Astrocyte (in vitro differentiated cells and primary cell): ENCODE results near the gene CYYR1. TPM values are rescaled to one million over a fixed set of nuclear protein-coding genes. Genes with fewer than 3 reads are reported as not detected.

Experiments
- DNase-seq: peaks from one replicate; pipeline ENCODE4 v3.0.0-alpha.2; 2010; ENCODE audit warnings: low read depth
- FAIRE-seq: peaks from 2 replicates; lab custom pipeline; 2011; peaks lifted over from hg19 to GRCh38; lab: Jason Lieb, UNC
- H2AFZ ChIP-seq: 2 replicates; pipeline ENCODE4 v1.6.0; 2012; ENCODE audit warnings: low read depth, low read length, inconsistent platforms
- H3K27ac ChIP-seq: 2 replicates; pipeline ENCODE4 v1.5.1; 2011; ENCODE audit warnings: low read depth, low read length, inconsistent platforms
- H3K27me3 ChIP-seq: 2 replicates; pipeline ENCODE4 v1.6.0; 2011; ENCODE audit warnings: low read length, inconsistent platforms; ENCODE audit not compliant: insufficient read depth
- H3K36me3 ChIP-seq: 2 replicates; pipeline ENCODE4 v1.5.1; 2011; ENCODE audit warnings: low read length, inconsistent platforms; ENCODE audit not compliant: insufficient read depth
- H3K4me1 ChIP-seq: 2 replicates; pipeline ENCODE4 v1.5.1; 2011; ENCODE audit warnings: low read length, inconsistent platforms; ENCODE audit not compliant: insufficient read depth
- H3K4me2 ChIP-seq: 2 replicates; pipeline ENCODE4 v1.6.0; 2012; ENCODE audit warnings: low read length, inconsistent platforms
- H3K4me3 ChIP-seq: 2 replicates; pipeline ENCODE4 v1.5.1; 2011; ENCODE audit warnings: low read depth, mild to moderate bottlenecking, low read length, inconsistent platforms; ENCODE audit not compliant: insufficient read depth
- H3K79me2 ChIP-seq: 2 replicates; pipeline ENCODE4 v1.6.0; 2012; ENCODE audit warnings: mild to moderate bottlenecking, low read length, inconsistent platforms; ENCODE audit not compliant: insufficient read depth
- H3K9ac ChIP-seq: 2 replicates; pipeline ENCODE4 v1.6.0; 2012; ENCODE audit warnings: mild to moderate bottlenecking, low read length, inconsistent platforms
- H3K9me3 ChIP-seq: 2 replicates; pipeline ENCODE4 v1.5.1; 2012; ENCODE audit warnings: low read depth, mild to moderate bottlenecking, low read length, inconsistent platforms; ENCODE audit not compliant: insufficient read depth
- H4K20me1 ChIP-seq: 2 replicates; pipeline ENCODE4 v1.6.0; 2012; ENCODE audit warnings: low read length, inconsistent platforms; ENCODE audit not compliant: insufficient read depth
- H3K27ac Mint-ChIP-seq: one replicate; pipeline ENCODE4 v1.8.0; 2021; ENCODE audit warnings: mild to moderate bottlenecking, mixed read lengths; ENCODE audit not compliant: unreplicated experiment
- H3K27me3 Mint-ChIP-seq: one replicate; pipeline ENCODE4 v1.8.0; 2021; ENCODE audit warnings: low read depth, mixed read lengths; ENCODE audit not compliant: unreplicated experiment
- H3K36me3 Mint-ChIP-seq: one replicate; pipeline ENCODE4 v1.8.0; 2021; ENCODE audit warnings: low read depth, mixed read lengths; ENCODE audit not compliant: unreplicated experiment
- H3K4me1 Mint-ChIP-seq: one replicate; pipeline ENCODE4 v1.8.0; 2021; ENCODE audit warnings: low read depth, mixed read lengths; ENCODE audit not compliant: unreplicated experiment
- H3K4me3 Mint-ChIP-seq: one replicate; pipeline ENCODE4 v1.8.0; 2021; ENCODE audit warnings: mild to moderate bottlenecking, moderate library complexity, mixed read lengths; ENCODE audit not compliant: unreplicated experiment
- H3K9me3 Mint-ChIP-seq: one replicate; pipeline ENCODE4 v1.8.0; 2021; ENCODE audit warnings: mild to moderate bottlenecking, mixed read lengths; ENCODE audit not compliant: unreplicated experiment
- EZH2 ChIP-seq: IDR thresholded peaks from 2 replicates; pipeline ENCODE4 v1.6.1; 2012; ENCODE audit warnings: mild to moderate bottlenecking, low read length, inconsistent platforms; ENCODE audit not compliant: insufficient read depth
- total RNA-seq: library from RNA; stranded (reverse); gene quantifications from 2 replicates; pipeline ENCODE4 v1.2.1, GENCODE V29; 2021
- TF ChIP-seq, protein P1 (sequence below): IDR thresholded peaks from 2 replicates; pipeline ENCODE4 v1.5.1; 2011; ENCODE audit warnings: low read depth, mild to moderate bottlenecking, inconsistent platforms, low read length, moderate library complexity; ENCODE audit not compliant: insufficient read depth

Gene CYYR1
- total RNA-seq, 1 donor from 2014 or later: 4.7 TPM

DNA sequence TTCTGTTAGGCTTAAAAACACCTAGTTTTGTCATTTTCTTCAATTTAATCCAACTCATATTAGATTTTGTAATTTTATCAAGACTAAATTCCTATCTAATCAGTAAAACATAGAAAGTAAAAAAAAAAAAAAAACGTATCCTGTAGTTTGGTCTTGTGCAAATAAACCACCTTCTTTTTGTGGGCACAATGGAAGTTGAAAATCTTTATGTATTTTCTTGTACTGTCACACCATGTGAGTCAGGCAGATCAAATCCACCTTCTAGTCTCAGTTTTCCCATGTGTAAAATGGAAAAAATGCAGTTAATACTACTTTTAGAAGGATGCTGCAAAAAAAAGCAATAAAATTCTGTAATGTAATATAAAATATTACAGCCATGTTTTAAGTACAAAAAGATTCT is 129.8 kb downstream of the CYYR1 start:
- Mint-ChIP-seq H3K27me3 (no peaks in the 10 kb centered on the region), H3K4me1 (peaks cover 46% of the 10 kb centered on the region), H3K36me3 (no peaks in the 10 kb centered on the region), H3K9me3 (no peaks in the 10 kb centered on the region), H3K27ac (no peak overlapping the region), H3K4me3 (no peak overlapping the region)
- FAIRE-seq (no peak), DNase-seq (peak; percentile 56)
- no peak overlapping the region for H2AFZ ChIP-seq
- H3K4me2 ChIP-seq: no peak overlapping the region
- H3K4me3 ChIP-seq: no peak overlapping the region
- H3K27ac ChIP-seq: no peak overlapping the region
- no peak overlapping the region for H3K9ac ChIP-seq
- H3K36me3 ChIP-seq: no peaks in the 10 kb centered on the region
- no peaks in the 10 kb centered on the region for H3K27me3 ChIP-seq
- no peaks in the 10 kb centered on the region for H3K9me3 ChIP-seq
- H3K79me2 ChIP-seq: no peaks in the 10 kb centered on the region
- no peak for TF ChIP-seq EZH2
- TF ChIP-seq, protein P1, sequence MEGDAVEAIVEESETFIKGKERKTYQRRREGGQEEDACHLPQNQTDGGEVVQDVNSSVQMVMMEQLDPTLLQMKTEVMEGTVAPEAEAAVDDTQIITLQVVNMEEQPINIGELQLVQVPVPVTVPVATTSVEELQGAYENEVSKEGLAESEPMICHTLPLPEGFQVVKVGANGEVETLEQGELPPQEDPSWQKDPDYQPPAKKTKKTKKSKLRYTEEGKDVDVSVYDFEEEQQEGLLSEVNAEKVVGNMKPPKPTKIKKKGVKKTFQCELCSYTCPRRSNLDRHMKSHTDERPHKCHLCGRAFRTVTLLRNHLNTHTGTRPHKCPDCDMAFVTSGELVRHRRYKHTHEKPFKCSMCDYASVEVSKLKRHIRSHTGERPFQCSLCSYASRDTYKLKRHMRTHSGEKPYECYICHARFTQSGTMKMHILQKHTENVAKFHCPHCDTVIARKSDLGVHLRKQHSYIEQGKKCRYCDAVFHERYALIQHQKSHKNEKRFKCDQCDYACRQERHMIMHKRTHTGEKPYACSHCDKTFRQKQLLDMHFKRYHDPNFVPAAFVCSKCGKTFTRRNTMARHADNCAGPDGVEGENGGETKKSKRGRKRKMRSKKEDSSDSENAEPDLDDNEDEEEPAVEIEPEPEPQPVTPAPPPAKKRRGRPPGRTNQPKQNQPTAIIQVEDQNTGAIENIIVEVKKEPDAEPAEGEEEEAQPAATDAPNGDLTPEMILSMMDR: no peak
- H3K4me1 ChIP-seq: peaks cover 4% of the 10 kb centered on the region
- H4K20me1 ChIP-seq: no peaks in the 10 kb centered on the region

DNA sequence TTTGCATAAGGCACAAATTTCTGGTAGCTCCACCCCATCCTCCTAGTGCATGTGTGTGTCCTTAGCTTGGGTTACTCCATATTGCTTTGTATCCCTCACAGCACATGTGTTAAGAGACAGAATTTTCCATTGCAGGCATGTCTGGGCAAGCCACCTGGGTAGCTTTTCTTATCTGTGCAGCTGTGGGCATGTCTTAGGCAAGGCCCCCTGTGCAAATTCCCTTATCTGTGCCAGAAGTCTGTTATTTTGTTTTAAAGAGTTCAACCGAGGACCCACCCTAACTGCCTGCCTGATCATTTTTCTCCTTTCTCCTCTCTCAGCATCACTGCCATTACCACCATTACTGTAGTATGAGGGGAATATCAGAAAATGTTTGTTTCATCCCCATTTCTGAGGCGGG is 131.9 kb downstream of the CYYR1 start:
- Histone ChIP-seq H3K9ac (no peak overlapping the region), H3K36me3 (no peaks in the 10 kb centered on the region), H3K27me3 (no peaks in the 10 kb centered on the region), H3K79me2 (no peaks in the 10 kb centered on the region), H3K4me1 (peaks cover 4% of the 10 kb centered on the region), H3K4me3 (no peak overlapping the region), H3K9me3 (no peaks in the 10 kb centered on the region), H3K27ac (no peak overlapping the region), H3K4me2 (no peak overlapping the region), H4K20me1 (no peaks in the 10 kb centered on the region), H2AFZ (no peak overlapping the region)
- H3K4me1 Mint-ChIP-seq: peaks cover 30% of the 10 kb centered on the region
- no peaks in the 10 kb centered on the region for H3K9me3 Mint-ChIP-seq
- peak overlapping the region; percentile 67 for H3K27ac Mint-ChIP-seq
- no peak overlapping the region for H3K4me3 Mint-ChIP-seq
- TF ChIP-seq, protein P1: no peak
- no peak for TF ChIP-seq EZH2
- no peaks in the 10 kb centered on the region for H3K36me3 Mint-ChIP-seq
- H3K27me3 Mint-ChIP-seq: no peaks in the 10 kb centered on the region
- DNase-seq: no peak
- FAIRE-seq: peak; percentile 29

GRCh38 chr21:26438976-26439375 is 134.1 kb downstream of the CYYR1 start:
- H3K4me1 ChIP-seq: no peaks in the 10 kb centered on the region
- H3K27ac ChIP-seq: no peak overlapping the region
- Mint-ChIP-seq H3K9me3 (no peaks in the 10 kb centered on the region), H3K4me3 (no peak overlapping the region), H3K4me1 (peaks cover 13% of the 10 kb centered on the region), H3K36me3 (no peaks in the 10 kb centered on the region), H3K27ac (peak overlapping the region; percentile 34), H3K27me3 (no peaks in the 10 kb centered on the region)
- H3K27me3 ChIP-seq: no peaks in the 10 kb centered on the region
- no peak for TF ChIP-seq EZH2
- TF ChIP-seq, protein P1: no peak
- no peaks in the 10 kb centered on the region for H3K9me3 ChIP-seq
- H3K4me3 ChIP-seq: no peak overlapping the region
- H4K20me1 ChIP-seq: no peaks in the 10 kb centered on the region
- H3K4me2 ChIP-seq: no peak overlapping the region
- DNase-seq: no peak
- no peaks in the 10 kb centered on the region for H3K79me2 ChIP-seq
- no peak overlapping the region for H2AFZ ChIP-seq
- H3K9ac ChIP-seq: no peak overlapping the region
- FAIRE-seq: no peak
- no peaks in the 10 kb centered on the region for H3K36me3 ChIP-seq
